Colonic mucosa (tissue), 4 donors: ENCODE measurements around the gene AMPH. TPM values are rescaled to one million over a fixed set of nuclear protein-coding genes. Genes with fewer than 3 reads are reported as not detected.

Experiments
- DNase-seq: peaks from one replicate; pipeline ENCODE4 v3.0.0-alpha.2; 2020
- H3K27ac ChIP-seq: fragments of 200-600 bp; one replicate; pipeline ENCODE4 v1.8.0; 2021
- H3K27me3 ChIP-seq: fragments of 200-600 bp; one replicate; pipeline ENCODE4 v1.8.0; 2021
- H3K36me3 ChIP-seq: fragments of 200-600 bp; one replicate; pipeline ENCODE4 v1.8.0; 2021
- H3K4me1 ChIP-seq: fragments of 200-600 bp; one replicate; pipeline ENCODE4 v1.8.0; 2021; ENCODE audit warnings: mild to moderate bottlenecking
- H3K4me3 ChIP-seq: fragments of 200-600 bp; one replicate; pipeline ENCODE4 v1.8.0; 2021
- H3K9ac ChIP-seq, 2 donors: one replicate each; pipeline ENCODE4 v1.7.0; 2013; ENCODE audit warnings: control low read depth in 2 of 2, low read depth in 2 of 2, low read length in 2 of 2
- H3K9me3 ChIP-seq: fragments of 200-600 bp; one replicate; pipeline ENCODE4 v1.8.0; 2021
- intact Hi-C: fragments of 100-400 bp; cut with DNase I; formaldehyde crosslinking; loops from one replicate; pipeline ENCODE4 v1.14.1; 2022
- total RNA-seq, 2 donors: library from RNA; stranded (reverse); fragmentation: NEBNext Ultra II Directional in 1 of 2; extraction: Animal tissue kit (Norgen Biotek cat#: 25700) in 1 of 2; gene quantifications; one replicate each; pipeline ENCODE4 v1.2.1, GENCODE V29; 2021
- TF ChIP-seq, protein P1 (sequence below): fragments of 200-600 bp; IDR thresholded peaks from one replicate; pipeline ENCODE4 v1.8.0; 2022; ENCODE audit warnings: antibody characterized with exemption, mild to moderate bottlenecking
- donor health status: healthy.
- donor health status: DM: no; HTN: no; CAD: no.
- donor health status: DM: no; HTN: no; CAD: no.

The AMPH gene
- 1 to 10 TPM in 1 of 2 donors, under 1 TPM in 1; 0.49 to 1.1 TPM for total RNA-seq

DNA sequence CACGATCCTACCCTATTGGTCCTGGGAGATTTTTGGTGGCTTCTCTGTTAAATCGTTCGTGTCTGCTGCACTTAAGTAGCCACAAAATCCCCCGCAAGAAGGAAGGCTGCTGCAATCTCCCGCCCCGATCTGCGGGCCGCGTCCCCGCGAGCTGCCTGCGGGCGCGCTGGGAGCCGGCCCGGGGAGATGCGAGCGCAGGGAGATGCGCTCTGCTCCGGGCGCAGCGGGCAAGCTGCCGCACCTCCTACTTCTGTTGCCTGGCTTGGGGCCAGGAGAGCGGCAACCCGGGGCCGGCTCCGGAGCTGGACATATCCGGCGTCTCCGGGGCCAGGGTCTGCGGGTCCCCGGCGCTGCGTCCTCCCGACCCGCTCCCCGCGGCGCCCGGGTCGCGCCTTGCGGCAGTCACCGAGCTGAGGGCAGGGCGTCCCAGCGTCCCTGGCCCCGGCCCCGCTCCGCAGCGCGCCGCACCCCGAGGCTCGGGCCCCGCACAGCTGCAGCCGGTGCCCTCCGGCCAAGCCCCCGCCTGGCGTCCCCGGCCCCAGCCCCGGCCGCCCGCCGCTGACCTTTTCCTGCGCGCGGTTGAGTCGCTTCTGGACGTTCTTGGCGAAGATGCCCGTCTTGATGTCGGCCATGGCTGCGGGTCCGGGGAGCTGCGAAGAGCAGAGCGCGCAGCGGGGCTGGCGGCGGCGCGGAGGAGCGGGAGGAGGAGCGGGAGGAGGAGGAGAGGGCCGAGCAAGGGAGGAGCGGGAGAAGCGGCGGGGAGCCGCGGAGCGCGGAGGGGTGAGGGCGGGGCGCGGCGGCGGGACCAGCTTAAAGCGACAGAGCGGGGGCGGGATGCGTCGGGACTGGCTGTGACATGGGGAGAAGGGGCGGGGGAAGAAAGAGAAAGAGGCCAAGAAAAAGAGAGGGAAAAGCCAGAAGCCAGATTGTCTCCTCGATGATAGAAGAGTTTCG, at the start of gene AMPH:
Gene AMPH, minus strand, starts transcription at position 654 of the 954 bp plus-strand sequence. Its CDS starts 22 bp downstream, at position 632.
- Histone ChIP-seq H3K4me1 (no peaks in the 10 kb centered on the region), H3K27ac (no peak within 1 kb of the TSS), H3K4me3 (peak within 1 kb of the TSS; percentile 24), H3K27me3 (peaks cover 9% of the 10 kb centered on the region), H3K9ac (no peak within 1 kb of the TSS), H3K9me3 (no peaks in the 10 kb centered on the region), H3K36me3 (no peaks in the 10 kb centered on the region)
- intact Hi-C loops: no loop called here
- DNase-seq: peak; percentile 32
- TF ChIP-seq, protein P1, sequence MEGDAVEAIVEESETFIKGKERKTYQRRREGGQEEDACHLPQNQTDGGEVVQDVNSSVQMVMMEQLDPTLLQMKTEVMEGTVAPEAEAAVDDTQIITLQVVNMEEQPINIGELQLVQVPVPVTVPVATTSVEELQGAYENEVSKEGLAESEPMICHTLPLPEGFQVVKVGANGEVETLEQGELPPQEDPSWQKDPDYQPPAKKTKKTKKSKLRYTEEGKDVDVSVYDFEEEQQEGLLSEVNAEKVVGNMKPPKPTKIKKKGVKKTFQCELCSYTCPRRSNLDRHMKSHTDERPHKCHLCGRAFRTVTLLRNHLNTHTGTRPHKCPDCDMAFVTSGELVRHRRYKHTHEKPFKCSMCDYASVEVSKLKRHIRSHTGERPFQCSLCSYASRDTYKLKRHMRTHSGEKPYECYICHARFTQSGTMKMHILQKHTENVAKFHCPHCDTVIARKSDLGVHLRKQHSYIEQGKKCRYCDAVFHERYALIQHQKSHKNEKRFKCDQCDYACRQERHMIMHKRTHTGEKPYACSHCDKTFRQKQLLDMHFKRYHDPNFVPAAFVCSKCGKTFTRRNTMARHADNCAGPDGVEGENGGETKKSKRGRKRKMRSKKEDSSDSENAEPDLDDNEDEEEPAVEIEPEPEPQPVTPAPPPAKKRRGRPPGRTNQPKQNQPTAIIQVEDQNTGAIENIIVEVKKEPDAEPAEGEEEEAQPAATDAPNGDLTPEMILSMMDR: no peak

DNA sequence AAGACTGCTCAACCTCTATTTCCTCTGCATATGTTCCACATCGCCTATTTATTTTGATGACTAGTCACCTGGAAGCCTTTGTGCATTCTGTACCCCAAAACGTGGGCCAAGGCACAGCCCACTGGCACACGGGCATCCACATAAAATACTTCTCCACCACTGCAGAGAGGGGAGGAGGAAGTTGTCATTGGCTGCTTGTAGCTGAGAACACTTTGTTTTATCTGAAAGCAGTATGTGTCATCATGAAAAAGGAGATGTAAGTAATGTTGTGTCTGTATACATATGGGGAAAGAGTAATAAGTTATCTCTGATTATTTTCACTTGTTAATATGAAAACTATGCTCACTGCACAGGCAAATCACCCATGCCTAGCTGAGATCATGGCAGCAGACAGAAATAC, 48.2 kb upstream of the AMPH start:
- Histone ChIP-seq H3K4me3 (no peak overlapping the region), H3K4me1 (no peaks in the 10 kb centered on the region), H3K9me3 (no peaks in the 10 kb centered on the region), H3K9ac (no peak overlapping the region), H3K27ac (no peak overlapping the region), H3K36me3 (no peaks in the 10 kb centered on the region), H3K27me3 (no peaks in the 10 kb centered on the region)
- intact Hi-C loops: no loop called here
- TF ChIP-seq, protein P1: no peak
- no peak for DNase-seq

DNA sequence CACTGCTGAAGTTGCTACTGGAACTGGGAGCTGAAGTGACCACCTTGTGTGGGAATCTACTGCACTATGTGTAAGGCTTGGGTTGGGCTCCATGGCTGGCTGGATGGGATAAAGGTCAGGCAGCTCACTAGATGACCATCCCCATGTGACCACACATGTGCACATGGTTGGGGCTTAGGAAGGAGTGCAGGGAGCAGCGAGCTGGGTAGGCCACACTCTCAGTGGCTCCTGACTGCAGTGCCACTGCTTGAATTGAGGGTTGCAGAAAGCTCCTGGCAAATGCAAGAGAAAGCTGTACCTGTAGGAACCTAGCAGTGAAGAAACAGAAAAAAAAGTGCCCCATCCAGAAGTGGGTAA, 47.5 kb upstream of the AMPH start:
- TF ChIP-seq, protein P1: no peak
- H3K27me3 ChIP-seq: no peaks in the 10 kb centered on the region
- H3K4me1 ChIP-seq: no peaks in the 10 kb centered on the region
- no peaks in the 10 kb centered on the region for H3K36me3 ChIP-seq
- H3K27ac ChIP-seq: no peak overlapping the region
- DNase-seq: no peak
- H3K9ac ChIP-seq: no peak overlapping the region
- no peaks in the 10 kb centered on the region for H3K9me3 ChIP-seq
- intact Hi-C loops: no loop called here
- no peak overlapping the region for H3K4me3 ChIP-seq

DNA sequence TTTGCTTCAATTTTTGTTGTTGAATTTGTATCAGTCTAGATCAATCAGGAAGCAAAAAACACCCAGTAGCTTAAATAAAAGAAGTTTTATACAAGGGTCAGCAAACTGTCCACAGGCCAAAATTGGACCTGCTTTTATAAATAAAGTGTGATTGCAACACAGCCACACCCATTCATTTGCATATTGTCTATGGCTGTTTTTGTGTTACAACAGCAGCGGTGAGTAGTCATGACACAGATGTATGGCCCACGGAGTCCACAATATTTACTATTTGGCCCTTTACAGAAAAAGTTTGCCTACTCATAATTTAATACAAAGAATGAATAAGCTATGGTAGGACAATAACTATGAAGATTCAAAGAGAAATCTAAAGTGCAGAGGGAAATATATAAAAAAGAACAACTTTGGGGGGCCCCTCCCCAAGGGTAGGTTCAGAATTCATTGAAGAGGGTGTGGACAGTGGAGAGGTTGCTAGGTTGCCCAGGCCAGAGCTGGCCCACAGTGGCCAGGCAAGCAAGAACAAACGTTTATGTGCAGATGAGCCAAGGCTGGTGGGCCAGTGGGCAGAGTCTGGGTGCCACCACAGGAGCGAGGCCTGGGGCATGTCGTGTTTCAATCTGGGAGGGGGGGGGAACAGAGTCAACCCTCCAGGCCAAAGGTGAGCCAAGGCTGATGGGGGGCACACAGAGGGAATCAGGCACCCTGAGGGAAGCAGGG, 47.0 kb upstream of the AMPH start:
- intact Hi-C loops: no loop called here
- Histone ChIP-seq H3K27ac (no peak overlapping the region), H3K9ac (no peak overlapping the region), H3K27me3 (no peaks in the 10 kb centered on the region), H3K4me1 (no peaks in the 10 kb centered on the region), H3K9me3 (no peaks in the 10 kb centered on the region), H3K36me3 (no peaks in the 10 kb centered on the region), H3K4me3 (no peak overlapping the region)
- DNase-seq: no peak
- TF ChIP-seq, protein P1: no peak

DNA sequence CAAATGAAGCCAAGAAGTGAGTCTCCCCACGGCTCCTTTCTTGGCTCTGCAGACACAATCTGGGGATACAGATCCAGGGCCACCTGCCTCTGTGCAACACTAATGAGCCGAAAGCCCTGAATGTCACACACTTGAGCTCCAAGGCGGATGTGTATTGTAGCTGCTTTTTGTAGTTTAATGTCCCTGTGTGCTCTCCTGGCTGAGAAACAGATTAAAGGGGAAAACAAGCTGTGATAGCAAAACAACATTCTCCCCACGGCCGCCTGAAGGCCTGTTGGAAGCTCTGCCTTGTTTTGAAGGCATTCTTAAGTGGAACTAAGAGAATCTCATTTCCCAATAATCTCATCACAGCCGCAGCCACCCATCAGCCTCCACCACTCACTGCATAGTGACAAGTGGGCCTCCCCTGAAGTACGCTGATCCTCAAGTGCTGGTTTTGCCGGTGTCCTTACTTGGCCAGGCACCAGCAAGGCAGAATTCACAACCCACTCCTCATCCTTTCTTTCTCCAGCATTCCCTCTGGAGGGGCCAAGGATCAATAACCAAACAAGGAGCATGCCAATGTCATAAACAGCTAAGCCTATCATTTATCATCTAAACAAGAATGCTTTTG, 44.4 kb upstream of the AMPH start:
- TF ChIP-seq, protein P1: no peak
- no peak overlapping the region for H3K4me3 ChIP-seq
- no peaks in the 10 kb centered on the region for H3K36me3 ChIP-seq
- H3K9me3 ChIP-seq: no peaks in the 10 kb centered on the region
- H3K4me1 ChIP-seq: no peaks in the 10 kb centered on the region
- no peaks in the 10 kb centered on the region for H3K27me3 ChIP-seq
- DNase-seq: no peak
- intact Hi-C loops: no loop called here
- no peak overlapping the region for H3K27ac ChIP-seq
- no peak overlapping the region for H3K9ac ChIP-seq
